GM21360 (cell line): ENCODE measurements around the gene CLIC6.

Experiments used
- ATAC-seq: cut with Tn5 transposase; IDR thresholded peaks from one replicate; pipeline ENCODE4 v1.9.1; 2021; ENCODE audit warnings: mild to moderate bottlenecking, moderate library complexity; ENCODE audit not compliant: unreplicated experiment

CLIC6 gene

DNA sequence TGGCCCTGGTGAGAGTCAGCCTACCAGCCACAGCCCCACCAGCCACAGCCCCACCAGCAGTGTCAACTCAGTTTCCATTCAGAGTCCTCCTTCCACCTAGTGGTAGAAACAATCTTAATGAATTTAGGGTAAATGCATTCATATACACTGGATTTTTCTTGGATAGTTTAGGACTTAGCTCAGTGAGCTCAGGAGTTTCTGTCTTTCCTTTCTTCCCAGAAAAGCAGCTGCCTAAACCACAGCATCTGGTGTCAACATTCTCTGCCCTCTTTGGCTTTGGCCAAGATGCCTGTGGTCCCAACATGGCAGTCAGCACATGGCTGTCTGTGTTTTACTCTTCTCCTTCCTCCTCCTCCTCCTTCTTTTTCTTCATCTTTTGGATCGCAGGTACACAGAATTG is 94.0 kb downstream of the CLIC6 start:
- ATAC-seq: no peak

DNA sequence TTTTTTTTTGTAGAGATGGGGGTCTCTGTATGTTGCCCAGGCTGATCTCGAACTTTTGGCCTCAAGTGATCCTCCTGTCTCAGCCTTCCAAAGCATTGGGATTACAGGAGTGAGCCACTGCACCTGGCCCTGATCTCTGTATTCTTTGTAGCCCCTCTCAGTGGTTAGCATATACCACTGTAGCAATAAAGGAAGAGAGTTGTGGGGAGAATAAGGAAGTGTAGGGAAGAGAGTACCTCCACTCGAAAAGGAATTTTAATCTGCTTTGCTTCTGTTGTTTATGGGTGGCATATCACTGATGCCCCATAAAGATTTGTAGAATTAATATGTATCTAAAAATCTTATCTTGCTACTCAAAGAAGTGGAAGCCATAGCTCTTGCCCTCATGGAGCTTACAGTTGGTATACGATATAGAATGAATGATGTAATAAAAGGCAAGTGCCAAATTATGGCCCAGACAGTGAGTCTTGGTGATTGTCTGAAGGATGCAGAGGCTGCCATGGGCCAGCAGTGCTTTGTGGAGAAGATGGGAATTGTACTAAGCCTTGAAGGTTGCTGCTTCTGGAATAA is 96.0 kb downstream of the CLIC6 start:
- no peak for ATAC-seq

DNA sequence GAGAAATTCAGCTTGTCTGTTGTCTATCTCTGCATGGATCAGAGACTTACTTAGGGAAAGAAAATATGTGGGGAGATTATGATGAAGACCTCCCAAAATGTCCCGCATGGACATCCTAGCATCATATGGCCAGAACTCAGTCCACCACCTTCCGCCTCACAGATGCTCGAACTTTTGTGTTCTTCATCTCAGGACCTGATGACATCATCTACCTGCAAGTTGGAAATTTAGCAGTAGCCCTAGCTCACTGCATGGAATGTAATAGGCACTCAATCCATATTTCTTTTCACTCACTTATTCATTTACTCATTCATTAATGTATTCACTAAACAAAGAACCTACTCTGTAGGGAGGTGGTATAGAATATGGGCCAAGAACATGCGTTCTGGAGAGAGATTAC is 96.8 kb downstream of the CLIC6 start:
- no peak for ATAC-seq

DNA sequence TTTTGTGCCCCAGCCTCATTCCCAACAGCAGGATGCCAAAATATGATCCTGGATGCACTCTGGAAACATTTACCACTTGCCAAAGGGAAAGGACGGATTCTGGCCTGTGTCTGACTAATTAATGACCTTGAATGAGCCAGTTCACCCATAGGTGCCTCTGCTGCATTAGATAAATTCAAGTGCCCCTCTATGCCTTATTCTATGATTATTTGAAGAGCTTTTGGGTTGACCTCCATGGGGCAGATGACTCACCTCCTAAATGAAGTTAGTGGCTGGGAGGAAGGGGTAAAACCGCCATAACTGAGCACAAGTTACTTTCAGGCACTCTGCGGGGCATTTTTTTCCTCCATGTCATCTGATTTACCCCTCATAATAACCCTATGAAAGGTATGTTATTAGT is 98.1 kb downstream of the CLIC6 start:
- no peak for ATAC-seq
